Stimulated activated CD4-positive, alpha-beta T cell treated with anti-CD3 and anti-CD28 coated beads, Interleukin-12 subunit alpha, Interleukin-12 subunit beta, amount 100 ng/mL, for 48 hours (primary cell): ENCODE data around the gene FASN.

Experiments
- DNase-seq, 3 donors: peaks; one replicate each; pipeline ENCODE4 v3.0.0-alpha.2; 2020; ENCODE audit warnings: low read depth in 2 of 3, low spot score in 1 of 3

The FASN gene

DNA sequence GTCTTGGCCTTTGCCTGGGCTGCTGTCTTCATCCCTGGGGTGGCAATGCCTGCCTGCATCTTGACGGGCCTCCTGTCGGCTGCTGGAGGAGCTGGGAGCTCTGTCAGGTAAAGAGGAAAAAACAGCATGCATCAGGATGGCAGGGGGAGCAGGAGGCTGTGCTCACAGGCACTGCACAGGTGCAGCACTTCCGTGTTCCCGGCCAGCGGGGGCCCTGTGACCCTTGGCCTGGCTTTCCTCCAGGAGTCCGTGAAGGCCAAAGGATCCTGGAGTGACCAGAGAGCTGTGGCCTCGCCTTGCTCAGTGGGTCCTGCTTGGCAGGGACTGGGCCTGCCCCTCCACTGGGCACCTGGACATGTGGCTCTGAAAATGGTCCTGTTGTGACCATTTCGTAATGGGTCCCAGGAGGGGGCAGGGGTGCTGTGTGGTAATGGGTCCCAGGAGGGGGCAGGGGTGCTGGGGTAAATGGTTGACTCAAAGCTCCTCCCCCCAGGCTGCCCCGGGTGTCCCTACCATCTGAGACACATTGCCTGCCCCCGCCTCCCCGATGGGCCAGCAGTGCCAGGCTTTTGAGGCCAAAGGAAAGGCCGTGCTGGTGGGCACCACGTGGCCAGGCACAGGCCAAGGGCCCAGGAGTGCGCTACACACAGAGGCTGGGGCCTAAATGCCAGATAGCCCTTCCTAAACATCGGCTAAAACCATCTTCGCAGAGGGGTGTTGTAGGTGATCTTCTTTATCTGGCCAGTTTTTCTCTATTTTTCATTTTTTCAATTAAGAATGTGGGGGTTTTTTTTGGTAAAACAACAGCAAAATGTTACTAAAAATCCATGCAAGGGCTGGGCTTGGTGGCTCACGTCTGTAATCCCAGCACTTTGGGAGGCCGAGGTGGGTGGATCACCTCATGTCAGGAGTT lies 4.0 kb upstream of the FASN start:
- no peak for DNase-seq

DNA sequence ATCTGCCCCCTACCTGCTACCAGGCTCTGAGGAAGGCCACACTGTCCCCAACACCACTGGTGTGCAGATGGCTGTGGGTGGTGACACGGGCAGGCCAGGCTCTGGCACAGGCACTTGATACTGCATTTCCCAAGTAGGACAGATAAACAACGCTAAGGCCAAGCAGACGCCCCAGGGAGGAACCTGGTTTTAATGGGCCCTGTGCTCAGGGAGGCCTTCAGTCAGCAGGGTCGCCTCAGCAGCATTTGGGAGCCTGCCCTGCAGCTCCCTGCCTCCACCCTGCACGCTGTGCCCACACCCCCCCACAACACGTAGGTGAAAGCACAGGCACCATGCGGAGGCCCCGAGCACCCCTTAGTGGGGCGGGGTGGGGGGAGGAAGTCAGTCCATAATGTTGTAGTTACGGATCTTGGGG lies 3.3 kb upstream of the FASN start:
- no peak for DNase-seq

GRCh38 chr17:82100502-82101298 lies 2.7 kb upstream of the FASN start:
- no peak for DNase-seq

DNA sequence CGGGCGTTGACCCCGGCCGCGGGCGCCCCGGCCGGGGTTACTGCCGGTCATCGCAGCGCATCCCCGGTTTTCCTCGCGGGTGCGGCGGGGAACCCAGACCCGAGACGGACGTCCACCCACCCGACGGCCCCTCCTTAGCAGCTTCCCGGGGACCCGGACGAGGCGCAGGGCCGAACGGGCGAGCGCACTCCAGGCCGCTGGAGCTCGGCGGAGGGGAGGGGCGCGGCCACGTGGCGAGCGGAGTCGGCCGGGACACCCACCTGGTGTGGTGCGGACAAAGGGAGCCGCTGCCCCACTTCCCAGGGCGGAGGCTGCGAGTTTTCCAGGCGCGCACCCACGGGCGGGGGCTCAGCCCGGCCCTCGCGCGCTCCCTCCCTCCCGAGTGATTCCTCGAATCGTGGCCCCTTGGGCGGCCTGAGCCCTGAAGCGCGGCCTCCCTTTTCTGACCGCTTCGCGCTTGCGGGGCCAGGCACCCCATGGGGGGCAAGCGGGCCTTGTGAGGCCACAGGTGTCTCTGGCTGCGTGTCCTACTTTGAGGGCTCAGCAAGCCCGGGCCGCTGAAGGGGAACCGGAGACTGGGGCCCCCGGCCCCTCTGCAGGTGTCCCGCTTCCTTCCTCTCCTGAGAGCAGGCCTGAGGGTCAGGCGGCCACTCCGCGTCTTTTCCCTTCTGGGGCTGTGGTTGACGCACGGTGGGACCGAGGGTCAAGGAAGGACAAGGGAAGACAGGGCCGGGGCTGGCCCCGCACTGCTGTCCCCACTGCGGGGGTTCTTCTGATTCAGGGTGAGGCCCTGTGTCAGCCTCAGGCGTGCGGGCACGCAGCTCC lies 1.1 kb upstream of the FASN start:
- no peak for DNase-seq

- no peak for DNase-seq
Observed at GRCh38 chr17:82097919-82098168, 192 bp downstream of the FASN start.

- DNase-seq = no peak
Observed at GRCh38 chr17:82097184-82097918, 685 bp downstream of the FASN start.

GRCh38 chr17:82096709-82097183 lies 1.3 kb downstream of the FASN start:
- no peak for DNase-seq

DNA sequence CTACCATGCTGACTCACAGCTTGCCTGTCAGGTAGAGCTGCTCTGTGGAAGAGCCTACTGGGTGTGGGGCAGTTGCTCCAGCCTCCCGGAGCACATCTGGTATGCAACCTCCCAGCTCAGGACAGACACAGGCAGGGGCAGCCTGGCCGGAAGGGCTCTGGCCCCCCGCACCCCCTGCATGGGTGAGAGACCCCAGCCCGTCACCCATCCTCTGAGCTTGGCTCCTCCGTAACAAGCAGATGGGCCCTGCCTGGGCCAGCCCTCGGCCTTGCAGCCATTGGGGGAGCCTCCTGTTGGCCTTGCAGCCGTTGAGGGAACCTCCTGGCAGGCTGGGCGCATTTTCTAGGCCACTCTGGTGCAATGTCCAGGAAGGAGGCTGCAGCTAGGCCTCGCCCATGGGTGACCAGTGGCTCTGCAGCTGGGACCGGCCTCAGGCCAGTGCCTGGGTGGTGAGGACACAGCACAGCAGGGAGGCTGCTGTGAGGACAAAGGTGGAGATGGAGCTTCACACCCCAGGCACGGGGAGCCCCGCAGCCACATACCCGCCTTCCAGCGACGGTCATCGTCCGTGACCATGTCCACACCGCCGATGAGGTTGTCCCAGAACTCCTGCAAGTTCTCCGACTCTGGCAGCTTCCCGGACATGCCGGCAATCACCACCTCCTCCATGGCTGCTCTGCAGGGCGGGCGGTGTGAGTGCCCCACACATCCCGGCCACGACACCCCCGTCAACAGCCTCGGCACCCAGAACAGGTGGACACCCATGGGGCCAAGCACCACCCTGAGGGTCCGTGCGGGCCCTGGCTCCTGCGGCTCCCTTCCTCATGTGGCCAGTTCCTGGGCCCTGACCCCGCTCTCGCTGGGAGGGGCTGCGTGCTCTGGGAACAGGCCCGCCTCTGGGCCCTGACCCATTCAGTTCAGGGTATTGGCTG lies 2.0 kb downstream of the FASN start:
- no peak for DNase-seq

- DNase-seq = no peak
Observed at GRCh38 chr17:82094931-82095776, 2.9 kb downstream of the FASN start.

DNA sequence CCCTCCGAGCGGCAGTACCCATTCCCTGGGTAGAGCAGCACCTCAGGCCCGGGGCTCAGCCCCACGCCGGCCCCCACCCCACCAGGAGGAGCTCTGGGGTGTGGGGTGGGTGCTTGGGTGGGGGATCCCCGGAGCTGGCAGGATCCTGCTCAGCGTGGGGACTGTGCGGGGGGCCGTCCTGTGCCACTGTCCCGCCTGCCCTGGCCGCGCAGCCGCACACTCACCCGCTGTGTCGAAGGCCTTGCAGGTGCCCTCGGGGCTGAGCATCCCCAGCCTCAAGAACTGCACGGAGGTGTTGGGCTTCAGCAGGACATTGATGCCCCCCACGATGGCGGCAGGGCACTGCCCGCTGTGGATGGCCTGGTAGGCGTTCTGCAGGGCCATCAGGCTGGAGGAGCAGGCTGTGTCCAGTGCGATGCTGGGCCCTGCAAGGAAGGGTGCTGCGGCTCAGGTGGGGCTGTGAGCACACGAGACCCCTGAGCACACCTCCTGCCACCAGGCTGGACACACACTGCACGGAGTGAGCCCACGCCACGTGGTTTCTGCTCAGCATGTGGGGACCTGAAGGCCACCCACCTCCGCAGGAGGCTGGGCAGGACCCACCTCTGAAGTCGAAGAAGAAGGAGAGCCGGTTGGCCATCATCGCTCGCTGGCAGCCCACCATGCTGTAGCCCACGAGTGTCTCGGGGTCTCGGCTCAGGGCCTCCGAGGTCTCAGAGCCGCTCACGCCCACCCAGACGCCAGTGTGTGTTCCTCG lies 4.9 kb downstream of the FASN start:
- DNase-seq = no peak

- DNase-seq = no peak
Observed at GRCh38 chr17:82092628-82092994, 5.4 kb downstream of the FASN start.

- no peak for DNase-seq
Observed at GRCh38 chr17:82092094-82092586, 5.9 kb downstream of the FASN start.

DNA sequence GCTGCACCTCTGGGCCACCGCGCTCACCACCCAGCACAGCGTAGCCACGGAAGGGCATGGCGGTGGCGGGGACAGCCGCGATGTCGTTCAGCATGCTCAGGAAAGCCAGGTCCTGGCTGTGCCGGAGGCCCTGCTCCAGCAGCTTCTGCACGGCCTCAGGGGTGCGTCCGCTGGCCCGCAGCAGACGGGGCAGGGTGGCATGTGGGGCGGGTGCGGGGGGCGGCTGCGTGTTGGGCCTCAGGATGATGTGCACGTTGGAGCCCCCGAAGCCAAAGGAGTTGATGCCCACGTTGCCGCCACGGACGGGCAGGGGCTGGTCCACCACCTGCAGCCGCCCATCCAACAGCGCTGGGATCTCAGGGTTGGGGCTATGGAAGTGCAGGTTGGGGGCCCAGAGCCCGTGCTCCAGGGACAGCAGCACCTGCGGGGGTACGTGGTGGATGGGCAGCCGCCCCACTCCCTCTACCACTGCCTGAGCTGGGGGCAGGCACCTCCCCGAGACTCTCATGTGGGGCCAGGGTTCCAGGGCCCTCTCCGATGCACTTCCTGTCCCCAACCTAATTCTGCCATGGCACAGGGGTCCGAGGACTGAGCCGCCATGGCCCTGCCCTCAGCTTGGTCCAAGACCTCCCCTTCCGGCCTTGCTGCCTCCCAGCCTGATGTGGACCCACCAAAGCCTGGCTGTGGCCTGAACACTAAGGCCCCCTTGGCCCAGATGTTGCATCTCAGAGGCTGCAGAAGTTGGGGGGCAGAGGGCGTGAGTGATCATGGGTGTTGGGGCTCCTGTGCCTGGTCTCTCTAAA lies 6.6 kb downstream of the FASN start:
- DNase-seq = no peak

- DNase-seq = no peak
Observed at GRCh38 chr17:82090549-82091263, 7.3 kb downstream of the FASN start.

DNA sequence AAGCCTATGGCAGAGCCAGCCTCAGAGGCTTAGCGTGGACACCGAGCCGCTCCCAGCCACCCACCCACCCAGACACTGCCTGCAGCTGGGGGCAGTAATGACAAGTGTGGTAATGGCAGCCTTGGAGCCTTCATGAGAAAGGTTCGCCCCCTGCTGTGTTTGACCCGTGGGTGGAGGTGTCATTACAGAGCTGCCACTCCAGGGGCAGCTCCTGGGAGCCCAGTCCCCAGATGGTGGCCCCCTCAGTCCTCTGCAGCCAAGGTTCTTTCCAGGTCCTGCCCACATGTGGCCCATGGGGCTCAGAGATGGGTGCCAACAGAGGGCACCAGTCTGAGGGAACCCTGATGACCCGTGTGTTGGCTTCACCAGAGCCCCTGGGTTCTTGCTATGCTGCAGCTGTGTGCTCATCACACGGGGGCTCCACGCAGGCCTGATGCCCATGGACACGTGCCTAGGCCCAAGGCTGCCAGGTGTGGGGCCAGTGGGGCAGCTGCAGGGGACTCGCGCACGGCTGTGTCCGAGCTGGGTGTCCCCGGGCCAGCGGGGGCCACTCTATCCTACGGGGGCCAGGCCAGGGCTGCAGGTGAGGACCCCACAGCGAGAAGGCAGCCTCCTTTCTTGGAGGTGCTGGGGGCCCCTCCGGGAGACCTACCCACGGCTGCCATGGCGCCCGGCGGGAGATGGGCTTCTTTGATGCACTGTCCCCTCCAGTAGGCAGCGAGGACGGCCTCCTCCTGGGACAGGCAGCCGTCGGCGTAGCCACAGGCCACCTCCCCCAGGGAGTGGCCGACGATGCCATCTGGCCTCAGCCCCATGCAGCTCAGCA lies 8.1 kb downstream of the FASN start:
- no peak for DNase-seq
